ENCODE measurements around the gene NOS3. TPM values are rescaled to one million over a fixed set of nuclear protein-coding genes. Genes with fewer than 3 reads are reported as not detected.

NOS3 gene
- total RNA-seq, 2 donors from 2014 or later: 8.0 to 12.1 TPM

GRCh38 chr7:150993511-150993910 is 2.7 kb downstream of the NOS3 start:
- H3K27me3 Mint-ChIP-seq: no peaks in the 10 kb centered on the region
- H3K36me3 Mint-ChIP-seq (ENCODE audit: low read depth): no peaks in the 10 kb centered on the region
- H3K27ac Mint-ChIP-seq: no peak overlapping the region
- peaks cover 15% of the 10 kb centered on the region for H3K9me3 Mint-ChIP-seq
- H3K4me3 Mint-ChIP-seq: no peak overlapping the region
- no peak for ATAC-seq (replicated peaks)
- peaks cover 14% of the 10 kb centered on the region for H3K4me1 Mint-ChIP-seq

DNA sequence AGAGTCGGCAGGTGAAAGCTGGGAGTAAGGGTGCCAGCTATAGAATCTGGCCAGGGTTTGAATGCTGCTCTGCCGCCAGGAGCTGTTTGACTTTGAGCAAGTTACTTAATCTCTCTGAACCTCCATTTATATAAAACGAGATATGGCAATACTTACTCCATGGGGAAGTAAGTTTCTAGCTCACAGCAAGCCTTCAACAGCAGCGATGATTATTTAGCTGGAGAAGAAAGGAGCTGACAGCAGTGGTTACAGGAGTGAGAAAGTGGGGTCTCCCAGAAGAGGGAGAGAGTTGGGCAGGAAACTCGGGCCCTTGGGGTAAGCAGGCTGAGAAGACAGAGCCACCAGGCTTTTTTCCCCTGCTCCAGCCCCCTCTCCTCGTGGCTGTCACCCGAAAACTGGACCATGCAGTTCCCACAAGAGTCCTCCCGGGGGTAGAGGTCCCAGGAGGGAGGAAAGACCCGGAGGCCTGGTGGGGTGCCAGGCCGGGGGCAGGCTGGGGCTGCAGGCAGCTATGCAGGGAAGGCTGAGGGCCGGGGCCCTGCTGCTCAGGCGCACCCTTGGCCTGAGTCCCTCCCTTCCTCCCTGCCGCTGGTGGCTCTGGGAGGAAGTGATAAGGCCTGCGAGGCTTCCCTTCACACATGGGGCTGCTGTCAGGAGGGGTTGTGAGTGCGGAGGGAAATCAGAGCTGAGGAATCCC is 3.5 kb downstream of the NOS3 start:
- Mint-ChIP-seq H3K27me3 (no peaks in the 10 kb centered on the region), H3K4me3 (no peak overlapping the region), H3K27ac (peak overlapping the region; percentile 58), H3K9me3 (peaks cover 15% of the 10 kb centered on the region), H3K4me1 (peaks cover 13% of the 10 kb centered on the region), H3K36me3 (ENCODE audit: low read depth) (no peaks in the 10 kb centered on the region)
- ATAC-seq (replicated peaks): peak; percentile 73

GRCh38 chr7:150994838-150995510 is 4.2 kb downstream of the NOS3 start:
- H3K27me3 Mint-ChIP-seq: no peaks in the 10 kb centered on the region
- H3K27ac Mint-ChIP-seq: no peak overlapping the region
- no peaks in the 10 kb centered on the region for H3K36me3 Mint-ChIP-seq (ENCODE audit: low read depth)
- H3K4me1 Mint-ChIP-seq: peaks cover 13% of the 10 kb centered on the region
- peaks cover 14% of the 10 kb centered on the region for H3K9me3 Mint-ChIP-seq
- H3K4me3 Mint-ChIP-seq: no peak overlapping the region
- no peak for ATAC-seq (replicated peaks)

DNA sequence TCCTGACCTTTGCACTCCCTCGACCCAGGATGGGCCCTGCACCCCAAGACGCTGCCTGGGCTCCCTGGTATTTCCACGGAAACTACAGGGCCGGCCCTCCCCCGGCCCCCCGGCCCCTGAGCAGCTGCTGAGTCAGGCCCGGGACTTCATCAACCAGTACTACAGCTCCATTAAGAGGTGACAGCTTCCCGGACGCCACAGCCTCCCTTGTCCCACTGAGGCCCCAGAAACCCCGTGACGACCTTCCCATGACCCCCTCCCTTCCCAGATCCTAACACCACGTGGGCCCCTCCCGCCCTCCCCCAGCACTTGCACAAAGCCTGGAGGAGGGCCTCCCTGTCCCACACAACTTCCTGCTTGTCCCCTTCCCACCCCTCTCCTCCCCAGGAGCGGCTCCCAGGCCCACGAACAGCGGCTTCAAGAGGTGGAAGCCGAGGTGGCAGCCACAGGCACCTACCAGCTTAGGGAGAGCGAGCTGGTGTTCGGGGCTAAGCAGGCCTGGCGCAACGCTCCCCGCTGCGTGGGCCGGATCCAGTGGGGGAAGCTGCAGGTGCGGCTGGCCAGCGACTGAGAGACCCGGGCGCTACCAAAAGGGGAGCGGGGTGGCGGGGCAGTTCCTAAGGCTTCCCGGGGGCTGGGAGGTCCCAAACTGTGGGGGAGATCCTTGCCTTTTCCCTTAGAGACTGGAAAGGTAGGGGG is 5.7 kb downstream of the NOS3 start:
- no peak overlapping the region for H3K4me3 Mint-ChIP-seq
- no peaks in the 10 kb centered on the region for H3K36me3 Mint-ChIP-seq (ENCODE audit: low read depth)
- H3K9me3 Mint-ChIP-seq: no peaks in the 10 kb centered on the region
- H3K4me1 Mint-ChIP-seq: peaks cover 4% of the 10 kb centered on the region
- H3K27ac Mint-ChIP-seq: no peak overlapping the region
- no peak for ATAC-seq (replicated peaks)
- H3K27me3 Mint-ChIP-seq: no peaks in the 10 kb centered on the region

DNA sequence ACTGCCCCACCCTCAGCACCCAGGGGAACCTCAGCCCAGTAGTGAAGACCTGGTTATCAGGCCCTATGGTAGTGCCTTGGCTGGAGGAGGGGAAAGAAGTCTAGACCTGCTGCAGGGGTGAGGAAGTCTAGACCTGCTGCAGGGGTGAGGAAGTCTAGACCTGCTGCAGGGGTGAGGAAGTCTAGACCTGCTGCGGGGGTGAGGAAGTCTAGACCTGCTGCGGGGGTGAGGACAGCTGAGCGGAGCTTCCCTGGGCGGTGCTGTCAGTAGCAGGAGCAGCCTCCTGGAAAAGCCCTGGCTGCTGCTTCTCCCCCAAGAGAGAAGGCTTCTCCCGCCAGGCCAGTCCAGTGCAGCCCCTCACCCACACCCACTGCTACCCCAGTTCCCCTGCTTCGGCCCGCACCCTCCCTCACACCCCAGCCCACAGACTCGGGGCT is 6.3 kb downstream of the NOS3 start:
- Mint-ChIP-seq H3K4me3 (no peak overlapping the region), H3K4me1 (peaks cover 4% of the 10 kb centered on the region), H3K27me3 (no peaks in the 10 kb centered on the region), H3K36me3 (ENCODE audit: low read depth) (no peaks in the 10 kb centered on the region), H3K9me3 (no peaks in the 10 kb centered on the region), H3K27ac (no peak overlapping the region)
- ATAC-seq (replicated peaks): no peak

GRCh38 chr7:150997817-150998216 is 7.0 kb downstream of the NOS3 start:
- Mint-ChIP-seq H3K27me3 (no peaks in the 10 kb centered on the region), H3K27ac (peak overlapping the region; percentile 49), H3K9me3 (no peaks in the 10 kb centered on the region), H3K4me1 (peaks cover 4% of the 10 kb centered on the region), H3K4me3 (no peak overlapping the region), H3K36me3 (ENCODE audit: low read depth) (no peaks in the 10 kb centered on the region)
- ATAC-seq (replicated peaks): no peak

- H3K4me1 Mint-ChIP-seq: peaks cover 4% of the 10 kb centered on the region
- no peaks in the 10 kb centered on the region for H3K27me3 Mint-ChIP-seq
- H3K4me3 Mint-ChIP-seq: no peak overlapping the region
- H3K27ac Mint-ChIP-seq: peak overlapping the region; percentile 49
- H3K36me3 Mint-ChIP-seq (ENCODE audit: low read depth): no peaks in the 10 kb centered on the region
- H3K9me3 Mint-ChIP-seq: no peaks in the 10 kb centered on the region
- no peak for ATAC-seq (replicated peaks)
These were observed 7.5 kb downstream of the NOS3 start for GRCh38 chr7:150998341-150998740.

GRCh38 chr7:150999001-150999400 is 8.2 kb downstream of the NOS3 start:
- Mint-ChIP-seq H3K27me3 (no peaks in the 10 kb centered on the region), H3K27ac (no peak overlapping the region), H3K9me3 (no peaks in the 10 kb centered on the region), H3K4me1 (peaks cover 4% of the 10 kb centered on the region), H3K36me3 (ENCODE audit: low read depth) (no peaks in the 10 kb centered on the region), H3K4me3 (no peak overlapping the region)
- no peak for ATAC-seq (replicated peaks)

GRCh38 chr7:150999497-151000230 is 8.8 kb downstream of the NOS3 start:
- no peaks in the 10 kb centered on the region for H3K36me3 Mint-ChIP-seq (ENCODE audit: low read depth)
- no peak overlapping the region for H3K27ac Mint-ChIP-seq
- no peaks in the 10 kb centered on the region for H3K9me3 Mint-ChIP-seq
- H3K4me3 Mint-ChIP-seq: no peak overlapping the region
- no peaks in the 10 kb centered on the region for H3K27me3 Mint-ChIP-seq
- H3K4me1 Mint-ChIP-seq: peaks cover 4% of the 10 kb centered on the region
- no peak for ATAC-seq (replicated peaks)

DNA sequence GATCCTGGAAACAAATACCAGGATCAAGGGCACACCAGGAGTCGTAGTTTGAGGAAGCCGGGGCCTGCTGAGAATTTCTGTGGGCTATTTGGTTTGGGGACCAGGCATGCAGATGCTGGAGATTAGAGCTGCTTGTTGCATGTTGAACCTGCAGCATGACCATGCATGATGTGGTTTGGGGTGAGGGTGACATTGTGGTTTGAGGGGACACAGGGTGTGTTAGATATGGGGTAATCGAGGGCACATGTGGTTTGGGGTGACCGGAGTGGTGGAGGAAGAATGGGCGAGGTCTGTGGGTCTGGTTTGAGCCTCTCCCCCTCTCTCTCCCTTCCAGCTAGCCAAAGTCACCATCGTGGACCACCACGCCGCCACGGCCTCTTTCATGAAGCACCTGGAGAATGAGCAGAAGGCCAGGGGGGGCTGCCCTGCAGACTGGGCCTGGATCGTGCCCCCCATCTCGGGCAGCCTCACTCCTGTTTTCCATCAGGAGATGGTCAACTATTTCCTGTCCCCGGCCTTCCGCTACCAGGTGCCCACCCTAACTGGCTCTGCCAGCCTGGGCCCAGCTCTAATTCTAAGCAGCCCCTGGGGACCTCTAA is 10.2 kb downstream of the NOS3 start:
- no peak overlapping the region for H3K4me3 Mint-ChIP-seq
- ATAC-seq (replicated peaks): no peak

DNA sequence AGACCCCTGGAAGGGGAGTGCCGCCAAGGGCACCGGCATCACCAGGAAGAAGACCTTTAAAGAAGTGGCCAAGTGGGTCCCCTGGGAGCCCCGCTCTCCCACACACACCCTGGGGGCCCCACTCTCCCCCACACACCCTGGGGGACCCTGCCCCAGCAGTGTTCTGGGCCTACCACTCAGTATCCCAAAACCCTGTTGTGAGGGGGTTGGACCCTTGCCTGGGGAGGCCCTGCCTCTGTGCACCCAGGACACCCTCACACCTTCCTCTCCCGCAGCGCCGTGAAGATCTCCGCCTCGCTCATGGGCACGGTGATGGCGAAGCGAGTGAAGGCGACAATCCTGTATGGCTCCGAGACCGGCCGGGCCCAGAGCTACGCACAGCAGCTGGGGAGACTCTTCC is 10.7 kb downstream of the NOS3 start:
- H3K4me3 Mint-ChIP-seq: no peak overlapping the region
- peaks cover 4% of the 10 kb centered on the region for H3K4me1 Mint-ChIP-seq
- H3K27me3 Mint-ChIP-seq: no peaks in the 10 kb centered on the region
- no peaks in the 10 kb centered on the region for H3K36me3 Mint-ChIP-seq (ENCODE audit: low read depth)
- no peak for ATAC-seq (replicated peaks)
- no peak overlapping the region for H3K27ac Mint-ChIP-seq
- no peaks in the 10 kb centered on the region for H3K9me3 Mint-ChIP-seq

More for the DNA sequence above, 10.2 kb downstream of the NOS3 start:
- H3K27ac Mint-ChIP-seq: peak overlapping the region; percentile 37
- peaks cover 4% of the 10 kb centered on the region for H3K4me1 Mint-ChIP-seq
- no peaks in the 10 kb centered on the region for H3K9me3 Mint-ChIP-seq
- H3K36me3 Mint-ChIP-seq (ENCODE audit: low read depth): no peaks in the 10 kb centered on the region
- no peaks in the 10 kb centered on the region for H3K27me3 Mint-ChIP-seq

DNA sequence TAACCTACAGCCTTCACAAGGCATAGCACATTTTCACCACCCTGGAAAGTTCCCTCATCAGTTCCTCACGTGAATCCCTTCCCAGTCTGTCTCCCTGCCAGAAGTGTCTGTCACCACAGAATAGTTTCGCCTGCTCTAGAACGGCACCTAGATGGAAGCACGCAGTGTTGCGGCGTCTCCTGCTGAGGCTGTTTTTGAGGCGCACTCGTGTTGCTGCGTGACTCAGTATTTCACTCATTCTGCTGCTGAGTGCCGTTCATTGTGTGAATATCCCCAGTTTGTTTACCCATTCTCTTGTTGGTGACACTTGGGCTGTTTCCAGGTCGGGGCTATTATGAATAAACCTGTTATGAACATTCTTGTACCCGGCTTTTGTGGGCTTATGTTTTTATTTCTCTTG is 12.8 kb downstream of the NOS3 start:
- ATAC-seq (replicated peaks): no peak
- H3K36me3 Mint-ChIP-seq (ENCODE audit: low read depth): no peaks in the 10 kb centered on the region
- no peak overlapping the region for H3K4me3 Mint-ChIP-seq
- no peak overlapping the region for H3K27ac Mint-ChIP-seq
- no peaks in the 10 kb centered on the region for H3K27me3 Mint-ChIP-seq
- H3K9me3 Mint-ChIP-seq: no peaks in the 10 kb centered on the region
- peaks cover 14% of the 10 kb centered on the region for H3K4me1 Mint-ChIP-seq

- no peak for ATAC-seq (replicated peaks)
- Mint-ChIP-seq H3K9me3 (no peaks in the 10 kb centered on the region), H3K27ac (peak overlapping the region; percentile 54), H3K4me1 (peaks cover 17% of the 10 kb centered on the region), H3K36me3 (ENCODE audit: low read depth) (no peaks in the 10 kb centered on the region), H3K4me3 (no peak overlapping the region), H3K27me3 (no peaks in the 10 kb centered on the region)
These were observed 14.7 kb downstream of the NOS3 start for GRCh38 chr7:151005566-151005965.

Measured in activated T-helper 17 cell treated with anti-CD3 and anti-CD28 coated beads, Interleukin-2, amount 50 U/mL, for 72 hours (primary cell).